ENCODE data around the gene LIPM. TPM values are rescaled to one million over a fixed set of nuclear protein-coding genes. Genes with fewer than 3 reads are reported as not detected.

Gene LIPM
- polyA plus RNA-seq, 3 donors: not detected

GRCh38 chr10:88781206-88781605 lies 21.3 kb upstream of the LIPM start:
- Histone ChIP-seq H4K20me1 (ENCODE audit: insufficient read depth, low read length) (no peaks in the 10 kb centered on the region), H3K27ac (ENCODE audit: low read depth in 1 of 2, low read length in 2 of 2) (no peak overlapping the region), H3K9me3 (replicated peaks in 1 of 2; ENCODE audit: control insufficient read depth in 1 of 2, insufficient read depth in 1 of 2, low read length in 2 of 2) (no peaks in the 10 kb centered on the region), H3K4me2 (replicated peaks; ENCODE audit: extremely low read depth, low read length, poor library complexity, severe bottlenecking) (no peak overlapping the region), H3K27me3 (ENCODE audit: control insufficient read depth in 2 of 2, insufficient read depth in 2 of 2, low read length in 2 of 2) (no peaks in the 10 kb centered on the region), H3K9ac (ENCODE audit: insufficient read depth, low read length, poor library complexity, severe bottlenecking) (no peak overlapping the region), H2AFZ (ENCODE audit: insufficient read depth, low read depth, low read length, poor library complexity, severe bottlenecking) (no peak overlapping the region), H3K36me3 (replicated peaks in 1 of 2; ENCODE audit: control insufficient read depth in 1 of 2, insufficient read depth in 2 of 2, low read length in 2 of 2) (peaks cover 0 to 11% of the 10 kb centered on the region in 2 donors), H3K79me2 (ENCODE audit: insufficient read depth, low read length) (no peaks in the 10 kb centered on the region), H3K4me3 (replicated peaks in 1 of 3; ENCODE audit: low read depth in 2 of 3, low read length in 3 of 3) (no peak overlapping the region), H3K4me1 (ENCODE audit: control insufficient read depth in 1 of 2, insufficient read depth in 2 of 2, low read length in 2 of 2) (peaks cover 0 to 3% of the 10 kb centered on the region in 2 donors)
- Mint-ChIP-seq H3K4me1 (peaks cover 7% of the 10 kb centered on the region), H3K27ac (no peak overlapping the region), H3K9me3 (peaks cover 0 to 1% (median 0%) of the 10 kb centered on the region in 7 donors), H3K4me3 (no peak overlapping the region), H3K27me3 (ENCODE audit: low read depth in 3 of 3) (peaks cover 0 to 6% (median 5%) of the 10 kb centered on the region in 3 donors), H3K36me3 (peaks cover 0 to 10% of the 10 kb centered on the region in 2 donors)
- WGBS (ENCODE audit: insufficient coverage): 100% methylated on average over 1 of the region's 2 CpGs
- intact Hi-C loops (cut with micrococcal nuclease): no loop called here
- no peak for TF ChIP-seq CTCF (IDR thresholded peaks at IDR 0.05)
- DNase-seq: no peak

- Mint-ChIP-seq H3K27me3 (ENCODE audit: low read depth in 3 of 3) (peaks cover 0 to 3% (median 2%) of the 10 kb centered on the region in 3 donors), H3K4me3 (no peak overlapping the region), H3K9me3 (no peaks in the 10 kb centered on the region), H3K27ac (no peak overlapping the region), H3K36me3 (peaks cover 0 to 8% of the 10 kb centered on the region in 2 donors), H3K4me1 (peaks cover 7% of the 10 kb centered on the region)
- Histone ChIP-seq H3K4me1 (ENCODE audit: control insufficient read depth in 1 of 2, insufficient read depth in 2 of 2, low read length in 2 of 2) (peaks cover 0 to 3% of the 10 kb centered on the region in 2 donors), H3K27ac (ENCODE audit: low read depth in 1 of 2, low read length in 2 of 2) (no peak overlapping the region), H3K79me2 (ENCODE audit: insufficient read depth, low read length) (no peaks in the 10 kb centered on the region), H3K9me3 (replicated peaks in 1 of 2; ENCODE audit: control insufficient read depth in 1 of 2, insufficient read depth in 1 of 2, low read length in 2 of 2) (no peaks in the 10 kb centered on the region), H4K20me1 (ENCODE audit: insufficient read depth, low read length) (no peaks in the 10 kb centered on the region), H2AFZ (ENCODE audit: insufficient read depth, low read depth, low read length, poor library complexity, severe bottlenecking) (no peak overlapping the region), H3K4me2 (replicated peaks; ENCODE audit: extremely low read depth, low read length, poor library complexity, severe bottlenecking) (no peak overlapping the region), H3K27me3 (ENCODE audit: control insufficient read depth in 2 of 2, insufficient read depth in 2 of 2, low read length in 2 of 2) (peaks cover 0 to 6% of the 10 kb centered on the region in 2 donors), H3K4me3 (replicated peaks in 1 of 3; ENCODE audit: low read depth in 2 of 3, low read length in 3 of 3) (no peak overlapping the region), H3K9ac (ENCODE audit: insufficient read depth, low read length, poor library complexity, severe bottlenecking) (no peak overlapping the region), H3K36me3 (replicated peaks in 1 of 2; ENCODE audit: control insufficient read depth in 1 of 2, insufficient read depth in 2 of 2, low read length in 2 of 2) (peaks cover 0 to 11% of the 10 kb centered on the region in 2 donors)
- TF ChIP-seq CTCF (IDR thresholded peaks at IDR 0.05): no peak
- intact Hi-C loops (cut with micrococcal nuclease): no loop called here
- DNase-seq: no peak
- no CpG with 5 or more reads among the region's 3 CpGs for WGBS (ENCODE audit: insufficient coverage)
Observed at GRCh38 chr10:88782222-88782621, 20.3 kb upstream of the LIPM start.

All from CD14-positive monocyte (primary cell).